HEK293 (cell line): ENCODE data around the gene GMPR2.

ENCODE experiments used
- ZNF202 ChIP-seq: fragments of 450-650 bp; formaldehyde crosslinking; IDR thresholded peaks from 2 replicates; pipeline ENCODE4 v1.5.1; 2016; ENCODE audit warnings: missing biosample characterization, missing genetic modification characterization, borderline replicate concordance
- TF ChIP-seq, protein P1 (sequence below): fragments of 450-650 bp; formaldehyde crosslinking; IDR thresholded peaks from 2 replicates; pipeline ENCODE4 v1.5.1; 2016; ENCODE audit warnings: missing biosample characterization, missing genetic modification characterization, low read depth

Gene GMPR2

DNA sequence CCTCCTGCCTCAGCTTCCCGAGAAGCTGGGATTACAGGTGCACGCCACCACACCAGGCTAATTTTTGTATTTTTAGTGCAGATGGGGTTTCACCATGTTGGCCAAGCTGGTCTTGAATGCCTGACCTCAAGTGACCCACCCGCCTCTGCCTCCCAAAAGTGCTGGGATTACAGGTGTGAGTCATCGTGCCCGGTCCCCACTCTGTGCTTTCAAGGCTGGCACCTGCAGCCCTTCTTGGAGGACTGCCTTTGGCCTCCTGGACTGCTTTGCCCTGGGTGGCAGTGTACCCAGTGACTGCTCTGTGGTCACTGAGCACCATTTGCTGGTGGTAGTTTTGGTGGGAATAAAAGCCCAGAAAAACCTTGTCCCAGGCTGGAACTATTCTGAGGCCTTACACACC, 54.3 kb downstream of the GMPR2 start (continued):
- TF ChIP-seq, protein P1, sequence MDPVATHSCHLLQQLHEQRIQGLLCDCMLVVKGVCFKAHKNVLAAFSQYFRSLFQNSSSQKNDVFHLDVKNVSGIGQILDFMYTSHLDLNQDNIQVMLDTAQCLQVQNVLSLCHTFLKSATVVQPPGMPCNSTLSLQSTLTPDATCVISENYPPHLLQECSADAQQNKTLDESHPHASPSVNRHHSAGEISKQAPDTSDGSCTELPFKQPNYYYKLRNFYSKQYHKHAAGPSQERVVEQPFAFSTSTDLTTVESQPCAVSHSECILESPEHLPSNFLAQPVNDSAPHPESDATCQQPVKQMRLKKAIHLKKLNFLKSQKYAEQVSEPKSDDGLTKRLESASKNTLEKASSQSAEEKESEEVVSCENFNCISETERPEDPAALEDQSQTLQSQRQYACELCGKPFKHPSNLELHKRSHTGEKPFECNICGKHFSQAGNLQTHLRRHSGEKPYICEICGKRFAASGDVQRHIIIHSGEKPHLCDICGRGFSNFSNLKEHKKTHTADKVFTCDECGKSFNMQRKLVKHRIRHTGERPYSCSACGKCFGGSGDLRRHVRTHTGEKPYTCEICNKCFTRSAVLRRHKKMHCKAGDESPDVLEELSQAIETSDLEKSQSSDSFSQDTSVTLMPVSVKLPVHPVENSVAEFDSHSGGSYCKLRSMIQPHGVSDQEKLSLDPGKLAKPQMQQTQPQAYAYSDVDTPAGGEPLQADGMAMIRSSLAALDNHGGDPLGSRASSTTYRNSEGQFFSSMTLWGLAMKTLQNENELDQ: no peak
- TF ChIP-seq ZNF202: no peak
